ENCODE measurements around the gene ATF7IP.
A peak's percentile ranks its signal among the peaks of the same experiment; 100 is the strongest.
"Not testable (repeated sequence)": the region's sequence is repeated elsewhere in the genome, so short reads cannot be mapped to it uniquely, and the experiment has no call there.

The ATF7IP gene, protein sequence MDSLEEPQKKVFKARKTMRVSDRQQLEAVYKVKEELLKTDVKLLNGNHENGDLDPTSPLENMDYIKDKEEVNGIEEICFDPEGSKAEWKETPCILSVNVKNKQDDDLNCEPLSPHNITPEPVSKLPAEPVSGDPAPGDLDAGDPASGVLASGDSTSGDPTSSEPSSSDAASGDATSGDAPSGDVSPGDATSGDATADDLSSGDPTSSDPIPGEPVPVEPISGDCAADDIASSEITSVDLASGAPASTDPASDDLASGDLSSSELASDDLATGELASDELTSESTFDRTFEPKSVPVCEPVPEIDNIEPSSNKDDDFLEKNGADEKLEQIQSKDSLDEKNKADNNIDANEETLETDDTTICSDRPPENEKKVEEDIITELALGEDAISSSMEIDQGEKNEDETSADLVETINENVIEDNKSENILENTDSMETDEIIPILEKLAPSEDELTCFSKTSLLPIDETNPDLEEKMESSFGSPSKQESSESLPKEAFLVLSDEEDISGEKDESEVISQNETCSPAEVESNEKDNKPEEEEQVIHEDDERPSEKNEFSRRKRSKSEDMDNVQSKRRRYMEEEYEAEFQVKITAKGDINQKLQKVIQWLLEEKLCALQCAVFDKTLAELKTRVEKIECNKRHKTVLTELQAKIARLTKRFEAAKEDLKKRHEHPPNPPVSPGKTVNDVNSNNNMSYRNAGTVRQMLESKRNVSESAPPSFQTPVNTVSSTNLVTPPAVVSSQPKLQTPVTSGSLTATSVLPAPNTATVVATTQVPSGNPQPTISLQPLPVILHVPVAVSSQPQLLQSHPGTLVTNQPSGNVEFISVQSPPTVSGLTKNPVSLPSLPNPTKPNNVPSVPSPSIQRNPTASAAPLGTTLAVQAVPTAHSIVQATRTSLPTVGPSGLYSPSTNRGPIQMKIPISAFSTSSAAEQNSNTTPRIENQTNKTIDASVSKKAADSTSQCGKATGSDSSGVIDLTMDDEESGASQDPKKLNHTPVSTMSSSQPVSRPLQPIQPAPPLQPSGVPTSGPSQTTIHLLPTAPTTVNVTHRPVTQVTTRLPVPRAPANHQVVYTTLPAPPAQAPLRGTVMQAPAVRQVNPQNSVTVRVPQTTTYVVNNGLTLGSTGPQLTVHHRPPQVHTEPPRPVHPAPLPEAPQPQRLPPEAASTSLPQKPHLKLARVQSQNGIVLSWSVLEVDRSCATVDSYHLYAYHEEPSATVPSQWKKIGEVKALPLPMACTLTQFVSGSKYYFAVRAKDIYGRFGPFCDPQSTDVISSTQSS

DNA sequence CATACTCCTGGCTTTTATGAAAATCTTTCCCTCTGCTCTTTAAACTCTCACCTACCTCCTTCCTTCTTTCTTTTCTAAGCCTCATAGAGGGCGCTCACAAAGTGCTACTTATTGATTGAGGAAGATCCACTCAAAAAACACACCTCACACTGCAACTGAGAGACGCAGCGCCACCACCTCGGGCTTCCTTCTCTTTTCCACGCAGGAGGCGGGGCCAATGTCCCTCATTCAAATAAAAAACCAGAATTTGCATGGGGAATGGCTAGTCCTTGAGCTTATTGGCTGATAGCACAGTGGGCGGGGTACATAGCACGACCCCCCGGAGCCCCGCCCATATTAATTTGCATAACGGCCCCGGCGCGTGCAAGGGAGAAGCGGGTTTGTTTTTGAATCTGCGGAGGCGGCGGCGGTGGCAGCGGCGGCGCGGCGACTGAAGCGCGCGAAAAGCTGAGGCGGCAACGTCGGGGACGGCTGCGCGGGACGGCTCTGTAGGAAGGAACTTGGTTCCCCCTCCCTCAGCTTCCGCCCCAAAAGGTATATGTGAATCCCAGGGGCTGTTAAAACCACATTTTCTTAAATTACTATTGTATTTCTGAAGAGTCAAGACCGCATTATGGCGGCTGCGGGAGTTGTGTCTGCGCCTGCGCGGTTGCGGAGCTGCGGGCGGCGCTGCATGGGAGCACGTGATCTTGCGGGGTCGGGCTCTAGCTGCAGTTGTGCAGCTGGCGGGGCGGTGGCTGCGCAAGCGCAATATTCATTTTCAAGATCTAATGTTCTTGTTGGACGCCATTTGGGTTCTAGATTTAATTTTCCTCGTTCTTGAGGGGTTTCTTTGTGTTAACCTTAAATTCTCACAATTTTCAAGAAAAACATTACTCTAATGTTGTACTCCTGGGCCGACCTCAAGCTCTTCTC is at the start of gene ATF7IP:
Gene ATF7IP, plus strand, starts transcription at position 389 of the 915 bp plus-strand sequence. CDS start 58,234 bp downstream, outside the sequence.
- peak; percentile 96 for DNase-seq

DNA sequence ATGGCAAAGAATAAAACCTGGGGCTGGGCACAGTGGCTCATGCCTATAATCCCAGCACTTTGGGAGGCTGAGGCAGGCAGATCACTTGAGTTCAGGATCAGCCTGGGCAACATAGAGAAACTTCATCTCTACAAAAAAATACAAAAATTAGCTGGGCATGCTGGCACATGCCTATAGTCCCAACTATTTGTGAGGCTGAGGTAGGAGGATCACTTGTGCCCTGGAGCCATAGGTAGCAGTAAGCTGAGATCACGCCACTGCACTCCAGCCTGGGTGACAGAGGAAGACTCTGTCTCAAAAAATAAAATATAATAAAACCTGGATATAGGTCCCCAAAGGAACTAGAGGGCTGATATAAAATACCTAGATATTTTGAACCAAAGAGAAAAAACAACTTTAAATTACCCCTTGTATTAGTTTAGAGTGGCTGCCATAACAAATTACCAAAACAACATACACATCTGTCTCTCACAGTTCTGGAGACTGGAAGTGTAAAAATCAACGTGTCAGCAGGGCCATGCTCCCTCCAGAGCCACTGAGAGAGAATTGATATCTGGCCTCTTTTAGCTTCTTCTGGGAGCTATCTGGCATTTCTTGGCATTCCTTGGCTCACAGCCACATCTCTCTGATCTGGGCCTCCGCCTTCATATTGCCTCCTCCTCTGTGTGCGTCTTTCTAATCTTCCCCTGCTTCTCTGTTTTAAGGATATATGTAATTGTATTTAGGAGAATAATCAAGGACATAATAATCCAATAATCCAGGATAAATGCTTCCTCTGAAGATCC is 47.9 kb upstream of the ATF7IP start:
- no peak for DNase-seq

DNA sequence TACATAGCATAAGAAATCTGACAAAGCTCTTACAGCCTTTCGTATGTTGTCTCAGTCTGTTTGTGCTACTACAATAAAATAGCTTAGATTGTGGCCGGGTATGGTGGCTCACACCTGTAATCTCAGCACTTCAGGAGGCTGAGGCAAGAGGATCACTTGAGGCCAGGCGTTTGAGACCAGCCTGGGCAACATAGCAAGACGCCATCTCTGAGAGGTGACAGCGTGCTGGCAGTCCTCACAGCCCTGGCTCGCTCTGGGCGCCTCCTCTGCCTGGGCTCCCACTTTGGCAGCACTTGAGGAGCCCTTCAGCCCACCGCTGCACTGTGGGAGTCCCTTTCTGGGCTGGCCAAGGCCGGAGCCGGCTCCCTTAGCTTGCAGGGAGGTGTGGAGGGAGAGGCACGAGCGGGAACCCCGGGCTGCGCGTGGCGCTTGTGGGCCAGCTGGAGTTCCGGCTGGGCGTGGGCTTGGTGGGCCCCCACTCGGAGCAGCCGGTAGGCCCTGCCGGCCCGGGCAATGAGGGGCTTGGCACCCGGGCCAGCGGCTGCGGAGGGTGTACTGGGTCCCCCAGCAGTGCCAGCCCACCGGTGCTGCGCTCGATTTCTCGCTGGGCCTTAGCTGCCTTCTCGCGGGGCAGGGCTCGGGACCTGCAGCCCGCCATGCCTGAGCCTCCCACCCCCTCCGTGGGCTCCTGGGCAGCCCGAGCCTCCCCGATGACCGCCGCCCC is 45.6 kb upstream of the ATF7IP start:
- DNase-seq, result not testable (repeated sequence)

DNA sequence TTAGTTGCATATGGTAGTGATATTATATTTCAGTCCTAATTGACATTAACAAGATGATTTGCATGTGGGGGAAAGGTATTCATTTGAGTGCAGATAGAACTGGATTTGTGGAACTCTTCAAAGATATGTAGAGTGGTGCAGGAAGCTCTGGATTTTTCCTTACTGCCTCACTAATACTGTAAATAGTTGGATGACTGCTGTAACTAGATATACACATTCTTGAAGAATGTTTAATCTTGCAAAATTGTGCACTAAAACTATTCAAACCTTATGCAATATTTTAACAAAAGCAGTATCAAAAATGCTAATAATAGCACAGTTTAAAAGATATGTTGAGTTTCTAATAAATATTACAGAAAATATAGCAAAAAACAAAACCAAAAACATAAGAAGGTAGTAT is 43.1 kb upstream of the ATF7IP start:
- no peak for DNase-seq

DNA sequence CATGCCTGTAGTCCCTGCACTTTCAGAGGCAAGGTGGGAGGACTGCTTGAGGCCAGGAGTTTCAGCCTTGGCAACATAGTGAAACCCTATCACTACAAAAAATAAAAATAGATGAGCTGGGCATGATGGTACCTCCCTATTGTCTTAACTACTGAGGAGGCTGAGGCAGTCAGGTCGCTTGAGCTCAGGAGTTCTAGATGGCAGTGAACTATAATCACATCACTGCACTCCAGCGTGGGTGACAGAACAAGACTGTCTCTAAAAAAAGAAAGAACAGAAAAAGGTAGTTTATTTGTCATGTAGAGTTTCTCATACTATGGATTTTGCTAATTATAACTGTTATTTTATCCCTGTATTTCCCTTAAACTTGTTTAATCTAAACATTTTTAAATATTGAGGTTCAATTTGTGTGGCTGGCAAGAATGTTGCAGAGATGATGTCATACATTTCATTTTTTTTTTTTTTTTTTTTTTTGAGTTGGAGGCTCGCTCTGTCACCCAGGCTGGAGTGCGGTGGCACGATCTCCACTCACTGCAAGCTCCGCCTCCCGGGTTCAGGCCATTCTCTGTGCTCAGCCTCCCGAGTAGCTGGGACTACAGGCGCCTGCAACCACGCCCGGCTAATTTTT is 39.7 kb upstream of the ATF7IP start:
- no peak for DNase-seq

DNA sequence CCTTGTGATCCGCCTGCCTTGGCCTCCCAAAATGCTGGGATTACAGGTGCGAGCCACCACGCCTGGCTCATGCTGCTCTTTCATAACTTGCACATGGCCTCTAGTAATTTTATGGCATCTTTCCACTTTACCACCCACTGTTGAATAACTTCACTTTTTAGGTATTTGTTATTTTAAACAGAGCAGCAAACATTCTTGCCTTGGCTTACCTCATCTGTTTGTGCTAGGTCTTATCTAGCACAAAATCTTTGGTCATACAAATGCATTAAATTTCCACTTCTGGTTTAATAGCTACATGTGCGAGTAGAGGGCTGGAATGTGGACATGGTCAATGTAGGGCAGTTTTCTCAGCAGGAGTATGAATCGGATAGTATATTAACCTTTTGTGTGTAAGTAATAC is 38.8 kb upstream of the ATF7IP start:
- DNase-seq, result no peak

DNA sequence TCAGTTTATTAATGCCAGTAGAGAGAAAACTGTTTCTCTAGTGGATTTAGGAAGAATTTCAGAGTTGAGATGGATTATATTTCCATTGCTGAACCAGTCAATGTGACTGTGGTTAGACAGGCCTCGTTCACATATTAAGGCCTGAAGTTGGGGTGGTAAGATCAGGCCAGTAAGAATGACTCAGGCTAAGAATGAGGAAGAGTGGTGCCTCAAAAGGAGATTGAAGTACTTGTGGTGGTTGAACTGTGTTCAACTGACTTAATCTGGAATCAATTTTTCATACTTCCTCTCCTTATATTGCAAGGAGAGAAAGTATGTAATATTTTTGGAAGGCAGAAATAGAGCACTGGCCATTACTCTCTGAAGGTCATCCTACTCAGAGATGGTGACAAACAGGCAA is 37.8 kb upstream of the ATF7IP start:
- no peak for DNase-seq

DNA sequence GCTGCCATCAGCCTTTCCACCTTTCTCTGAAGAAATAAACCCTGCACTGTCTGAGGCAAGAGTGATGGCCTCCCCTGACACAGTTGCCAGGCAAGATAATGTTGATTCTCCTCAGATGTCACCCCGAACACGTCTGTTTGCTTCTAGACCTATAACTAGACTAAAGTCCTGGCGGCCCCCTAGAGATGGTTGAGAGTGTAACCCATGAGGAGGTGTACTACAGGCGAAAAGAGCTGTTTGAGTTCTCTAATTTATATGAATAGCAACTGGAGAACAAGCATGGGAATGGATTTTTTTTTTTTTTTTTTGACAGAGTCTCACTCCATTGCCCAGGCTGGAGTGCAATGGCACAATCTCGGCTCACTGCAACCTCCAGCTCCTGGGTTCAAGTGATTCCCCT is 33.0 kb upstream of the ATF7IP start:
- DNase-seq, result no peak

DNA sequence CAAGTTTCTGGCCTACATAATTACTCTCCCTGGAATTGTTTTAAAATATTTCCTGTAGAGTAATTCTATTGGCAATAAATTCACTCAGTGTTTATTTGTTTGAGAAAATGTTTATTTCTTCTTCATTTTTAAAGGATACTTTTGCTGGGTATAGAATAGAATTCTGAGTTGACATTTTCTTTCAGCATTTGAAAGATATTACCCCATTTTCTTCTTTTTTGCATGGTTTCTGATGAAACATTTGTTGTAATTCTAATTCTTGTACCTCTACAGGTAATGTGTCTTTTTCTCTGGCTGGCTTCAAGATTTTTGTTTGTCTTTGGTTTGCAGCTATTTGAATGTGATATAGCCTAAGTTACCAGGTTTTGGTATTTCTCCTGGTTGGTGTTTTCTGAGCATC is 25.1 kb upstream of the ATF7IP start:
- no peak for DNase-seq

DNA sequence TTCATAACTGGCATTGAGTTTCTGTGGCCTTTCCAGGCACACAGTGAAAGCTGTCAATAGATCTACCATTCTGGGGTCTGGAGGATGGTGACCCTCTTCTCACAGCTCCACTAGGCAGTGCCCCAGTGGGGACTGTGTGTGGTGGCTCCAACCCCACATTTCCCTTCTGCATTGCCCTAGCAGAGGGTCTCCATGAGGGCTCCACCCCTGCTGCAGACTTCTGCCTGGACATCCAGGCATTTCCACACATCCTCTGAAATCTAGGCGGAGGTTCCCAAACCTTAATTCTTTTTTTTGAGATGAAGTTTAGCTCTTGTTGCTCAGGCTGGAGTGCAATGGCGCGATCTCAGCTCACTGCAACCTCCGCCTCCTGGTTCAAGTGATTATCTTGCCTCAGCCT is 14.0 kb upstream of the ATF7IP start:
- DNase-seq, result not testable (repeated sequence)

DNA sequence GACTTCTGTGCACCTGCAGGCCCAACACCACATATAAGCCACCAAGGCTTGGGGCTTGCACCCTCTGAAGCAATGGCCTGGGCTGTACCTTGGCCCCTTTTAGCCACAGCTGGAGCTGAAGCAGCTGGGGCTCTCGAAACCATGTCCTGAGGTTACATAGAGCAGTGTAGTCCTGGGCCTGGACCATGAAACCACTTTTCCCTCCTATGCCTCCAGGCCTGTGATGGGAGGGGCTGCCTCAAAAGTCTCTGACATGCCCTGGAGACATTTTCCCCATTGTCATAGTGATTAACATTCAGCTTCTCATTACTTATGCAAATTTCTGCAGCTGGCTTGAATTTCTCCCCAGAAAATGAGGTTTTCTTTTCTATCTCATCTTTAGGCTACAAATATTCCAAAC is 13.4 kb upstream of the ATF7IP start:
- DNase-seq, result not testable (repeated sequence)

DNA sequence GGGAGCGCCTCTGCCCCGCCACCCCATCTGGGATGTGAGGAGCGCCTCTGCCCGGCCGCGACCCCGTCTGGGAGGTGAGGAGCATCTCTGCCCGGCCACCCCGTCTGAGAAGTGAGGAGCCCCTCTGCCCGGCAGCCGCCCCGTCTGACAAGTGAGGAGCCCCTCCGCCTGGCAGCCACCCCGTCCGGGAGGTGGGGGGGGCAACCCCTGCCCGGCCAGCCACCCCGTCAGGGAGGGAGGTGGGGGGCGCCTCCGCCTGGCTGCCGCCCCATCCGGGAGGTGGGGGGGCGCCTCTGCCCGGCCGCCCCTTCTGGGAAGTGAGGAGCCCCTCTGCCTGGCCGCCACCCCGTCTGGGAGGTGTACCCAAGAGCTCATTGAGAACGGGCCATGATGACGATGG is 10.8 kb upstream of the ATF7IP start:
- not testable (repeated sequence) for DNase-seq

DNA sequence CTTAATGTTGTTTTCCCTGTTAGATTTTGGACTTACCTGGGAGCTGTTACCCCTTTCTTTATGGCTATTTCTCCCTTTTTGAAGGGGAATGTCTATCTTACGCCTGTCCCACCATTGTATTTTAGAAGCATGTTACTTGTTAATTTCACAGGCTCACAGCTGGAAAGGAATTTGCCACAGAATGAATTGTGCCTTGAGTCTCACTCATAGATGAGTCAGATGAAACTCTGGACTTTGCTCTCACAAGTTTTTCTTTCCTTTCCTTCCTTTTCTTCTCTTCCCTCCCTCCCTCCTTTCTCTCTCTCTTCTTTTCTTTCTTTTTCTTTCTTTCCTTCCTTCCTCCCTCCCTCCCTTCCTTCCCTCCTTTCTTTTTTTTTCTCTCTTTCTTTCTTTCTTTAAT is 9.3 kb upstream of the ATF7IP start:
- DNase-seq, result no peak

DNA sequence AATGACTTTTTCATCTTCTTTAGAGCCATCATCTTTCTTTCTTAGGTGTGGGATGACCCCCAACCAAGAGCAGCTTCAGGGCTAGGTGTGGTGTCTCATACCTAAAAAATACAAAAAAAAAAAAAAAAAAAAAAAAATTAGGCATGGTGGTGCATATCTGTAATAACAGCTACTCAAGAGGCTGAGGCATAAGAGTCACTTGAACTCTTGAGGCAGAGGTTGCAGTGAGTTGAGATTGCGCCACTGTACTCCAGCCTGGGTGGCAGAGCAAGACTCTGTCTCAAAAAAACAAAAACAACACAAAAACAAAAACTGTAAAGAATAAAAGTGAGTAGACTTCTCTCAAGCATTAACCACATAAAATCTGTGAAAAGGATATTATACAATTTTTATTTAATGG is 8.0 kb upstream of the ATF7IP start:
- no peak for DNase-seq

DNA sequence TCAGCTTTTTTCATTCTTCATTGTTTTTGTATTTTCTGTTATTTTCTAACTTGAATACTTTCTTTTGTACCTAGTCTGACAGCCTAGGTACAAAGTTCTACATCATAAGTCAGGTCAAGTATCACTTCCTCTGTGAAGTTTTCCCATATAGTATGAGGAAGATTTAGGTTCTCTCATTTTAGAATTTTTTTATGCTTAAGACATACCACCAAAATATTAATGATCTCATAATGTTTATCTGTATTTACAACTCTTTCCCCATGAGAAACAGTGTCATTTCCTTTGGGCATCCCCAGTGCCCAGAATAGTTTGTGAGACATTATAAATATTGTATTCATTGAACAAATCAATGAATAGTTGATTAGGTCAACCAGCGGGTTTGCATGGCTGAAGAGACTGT is 3.1 kb upstream of the ATF7IP start:
- no peak for DNase-seq

DNA sequence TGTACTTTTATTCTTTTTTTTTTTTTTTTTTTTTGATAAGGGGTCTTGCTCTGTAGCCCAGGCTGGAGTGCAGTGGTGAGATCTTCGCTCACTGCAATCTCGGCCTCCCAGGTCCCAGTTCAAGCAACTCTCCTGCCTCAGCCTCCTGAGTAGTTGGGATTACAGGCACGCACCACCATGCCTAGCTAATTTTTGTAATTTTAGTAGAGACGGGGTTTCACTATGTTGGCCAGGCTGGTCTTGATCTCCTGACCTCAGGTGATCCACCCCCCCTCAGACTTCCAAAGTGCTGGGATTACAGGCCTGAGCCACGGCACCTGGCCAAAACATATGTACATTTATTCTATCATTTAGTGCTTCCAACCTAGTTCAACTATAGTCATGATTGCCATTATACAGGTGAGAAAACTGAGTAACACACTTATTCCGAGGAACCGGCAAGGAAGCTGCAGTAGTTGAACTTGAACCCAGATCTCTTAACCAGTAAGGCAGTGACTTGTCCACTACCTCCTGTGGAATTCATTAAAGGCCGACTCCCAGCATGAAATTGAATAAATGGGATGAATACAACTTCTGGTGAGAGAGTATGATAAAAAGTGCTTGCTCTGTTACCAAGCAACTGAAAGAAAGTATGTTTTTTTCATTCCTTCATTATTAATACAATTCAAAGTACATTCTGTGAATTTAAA is 755 bp upstream of the ATF7IP start:
- no peak for DNase-seq

DNA sequence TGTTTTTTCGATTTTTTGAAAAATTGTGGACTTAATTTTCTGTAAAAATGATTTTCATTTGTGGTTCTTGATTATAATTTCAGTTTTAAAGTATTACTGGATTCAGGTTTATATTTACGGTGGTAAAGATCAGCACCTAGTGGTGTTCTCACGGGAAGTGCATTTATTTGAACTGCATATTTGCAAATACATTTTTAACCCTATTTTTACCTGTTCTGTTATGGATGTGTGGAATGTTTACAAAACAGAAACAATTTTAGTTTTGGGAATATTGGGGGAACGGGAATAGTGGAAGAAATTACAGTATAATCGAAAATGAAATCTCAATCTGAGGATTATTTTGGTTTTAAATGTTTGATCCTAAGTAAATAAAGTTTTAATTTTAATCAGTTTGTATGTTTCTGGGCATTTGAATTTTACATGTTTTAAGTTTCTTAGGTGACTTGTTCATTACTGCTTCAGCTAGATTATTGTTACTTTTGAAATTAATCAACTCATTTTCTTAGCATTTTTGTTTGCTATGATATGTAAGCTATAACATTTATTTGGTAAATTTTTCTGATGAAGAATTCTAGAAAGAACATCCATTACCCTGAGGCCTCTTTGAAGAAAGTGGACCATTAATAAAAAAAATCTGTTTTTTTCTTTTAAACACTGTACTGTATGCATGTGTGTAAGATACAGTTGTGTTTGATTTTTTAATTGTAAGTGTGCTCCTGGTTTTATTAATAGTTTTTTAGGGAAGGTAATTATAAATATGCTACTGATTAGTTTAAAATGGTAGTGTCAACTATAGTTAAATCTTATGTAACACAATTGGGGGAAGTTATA is 942 bp downstream of the ATF7IP start:
- DNase-seq, result peak; percentile 43

DNA sequence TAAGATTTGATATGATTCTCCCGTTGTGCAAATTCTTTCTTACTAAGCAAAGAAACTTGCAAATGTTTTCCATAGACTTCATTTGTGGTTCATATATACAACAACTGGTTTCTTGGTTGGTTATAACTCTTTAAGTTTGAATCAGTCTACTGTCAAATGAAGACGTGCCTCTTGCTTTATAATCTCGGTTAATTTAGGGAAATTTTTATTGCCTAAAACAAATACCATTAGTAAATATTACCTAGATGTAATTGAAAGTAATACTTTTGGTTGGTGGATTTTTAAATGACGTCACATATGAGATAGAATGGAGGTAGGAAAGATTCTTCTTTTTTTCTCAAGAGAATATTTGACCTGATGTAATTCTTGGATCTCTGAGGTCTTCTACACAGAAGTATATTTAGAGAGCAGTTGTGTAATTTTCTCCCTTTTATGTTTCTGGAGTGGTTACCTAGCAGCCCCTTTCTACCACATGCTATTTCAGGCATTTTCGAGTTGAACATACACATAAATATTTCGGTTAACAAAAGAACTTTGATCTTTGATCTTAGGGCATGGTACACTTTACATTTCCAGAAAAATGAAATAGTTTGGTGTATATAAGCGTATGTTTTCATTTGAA is 1.7 kb downstream of the ATF7IP start:
- no peak for DNase-seq
